ENCODE results near the gene CHRNB2.

Gene CHRNB2

DNA sequence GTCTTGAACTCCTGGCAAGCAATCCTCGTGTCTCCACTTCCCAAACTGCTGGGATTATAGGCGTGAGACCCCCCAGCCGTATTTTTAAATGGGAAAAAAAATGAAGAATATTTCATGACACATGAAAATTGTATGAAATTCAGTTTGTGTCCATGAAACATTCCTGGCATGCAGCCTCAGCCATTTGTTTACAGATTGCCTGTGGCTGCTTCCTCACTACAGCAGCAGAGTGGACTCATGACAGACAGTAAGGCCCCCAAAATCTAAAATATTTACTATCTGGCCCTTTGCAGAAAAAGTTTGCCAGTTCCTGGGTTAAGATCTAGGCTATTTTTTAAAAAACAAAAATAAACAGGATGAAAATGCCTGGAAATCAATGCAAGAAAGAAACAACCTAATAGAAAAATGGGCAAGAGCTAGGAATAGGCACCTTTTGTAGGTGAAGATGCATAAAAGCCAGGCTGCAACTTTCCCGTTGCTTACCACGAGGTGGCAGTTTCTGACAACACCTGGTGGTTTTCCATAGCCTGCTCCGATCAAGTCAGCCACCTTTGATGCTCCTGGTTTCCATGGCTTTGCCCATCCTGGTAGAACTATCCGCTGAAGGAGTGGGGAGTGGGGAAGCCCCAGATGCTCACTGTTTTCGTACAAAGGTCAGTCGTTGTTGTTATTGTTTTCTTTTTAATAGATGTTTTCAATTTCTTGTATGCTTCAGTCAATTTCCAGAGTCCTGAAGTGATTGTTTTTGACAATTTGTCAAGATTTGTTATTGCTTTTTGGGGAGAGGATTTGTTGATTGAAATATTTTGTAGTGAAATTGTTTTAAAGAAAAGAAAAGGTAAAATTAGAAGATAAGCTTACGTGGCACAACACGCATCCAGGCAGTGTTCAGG lies 33.4 kb upstream of the CHRNB2 start:
- Histone ChIP-seq H3K27ac (ENCODE audit: extremely low read depth, low read depth, low read length) (no peak overlapping the region), H3K4me3 (ENCODE audit: low read depth, low read length) (no peak overlapping the region), H3K36me3 (ENCODE audit: control insufficient read depth in 2 of 2, insufficient read depth in 1 of 2, low read length in 2 of 2) (no peaks in the 10 kb centered on the region), H3K9me3 (ENCODE audit: control insufficient read depth, insufficient read depth, low read depth, low read length) (no peaks in the 10 kb centered on the region), H3K4me1 (ENCODE audit: control insufficient read depth, insufficient read depth, low read length) (no peaks in the 10 kb centered on the region)
- POLR2A ChIA-PET, result no interaction called here
- CTCF ChIA-PET, result interaction anchor here (0.6 to 6.1 kb wide), 15 partner anchors 12 to 376 kb away, joined by 3 to 59 read pairs (median 4); no protein-coding TSS in a partner anchor
- TF ChIP-seq ZFHX2 (tag by site-specific recombination; conservative IDR thresholded peaks at IDR 0.05) (no peak), ZNF530 (tag by site-specific recombination; IDR thresholded peaks at IDR 0.05; ENCODE audit: low read depth) (no peak), ZNF621 (tag by site-specific recombination; IDR thresholded peaks at IDR 0.05) (no peak), ZNF473 (tag by site-specific recombination; IDR thresholded peaks at IDR 0.05) (no peak), IKZF3 (tag by site-specific recombination; IDR thresholded peaks at IDR 0.05) (no peak), OVOL3 (tag by site-specific recombination; IDR thresholded peaks at IDR 0.05) (no peak), ZNF48 (tag by site-specific recombination; IDR thresholded peaks at IDR 0.05) (no peak), ZNF514 (tag by site-specific recombination; IDR thresholded peaks at IDR 0.05) (no peak), ZNF248 (tag by site-specific recombination; IDR thresholded peaks at IDR 0.05) (no peak), ZNF184 (tag by site-specific recombination; IDR thresholded peaks at IDR 0.05) (no peak), ZNF391 (tag by site-specific recombination; IDR thresholded peaks at IDR 0.05; ENCODE audit: borderline replicate concordance, low read depth) (no peak), ZSCAN23 (tag by site-specific recombination; IDR thresholded peaks at IDR 0.05) (no peak), ZFP37 (tag by site-specific recombination; IDR thresholded peaks at IDR 0.05) (no peak), SALL2 (tag by site-specific recombination; IDR thresholded peaks at IDR 0.05; ENCODE audit: borderline replicate concordance) (no peak), ZNF121 (tag by site-specific recombination; IDR thresholded peaks at IDR 0.05) (no peak), ZNF660 (tag by site-specific recombination; IDR thresholded peaks at IDR 0.05) (0 out of 2 replicates have a peak, but pooled peaks have one; percentile 17), ZNF654 (tag by site-specific recombination; IDR thresholded peaks at IDR 0.05; ENCODE audit: low read depth) (peak; percentile 76), ZBTB21 (tag by site-specific recombination; IDR thresholded peaks at IDR 0.05) (no peak), ZSCAN16 (tag by site-specific recombination; IDR thresholded peaks at IDR 0.05) (no peak), ZNF16 (tag by site-specific recombination; IDR thresholded peaks at IDR 0.05; ENCODE audit: low read depth) (no peak), ZNF777 (tag by site-specific recombination; IDR thresholded peaks at IDR 0.05; ENCODE audit: borderline replicate concordance) (no peak), SCRT1 (tag by site-specific recombination; IDR thresholded peaks at IDR 0.05; ENCODE audit: borderline replicate concordance) (no peak), ZNF423 (tag by site-specific recombination; IDR thresholded peaks at IDR 0.05) (no peak), ZNF76 (tag by site-specific recombination; IDR thresholded peaks at IDR 0.05; ENCODE audit: borderline replicate concordance, low read depth) (no peak)
- TF ChIP-seq, protein P1, sequence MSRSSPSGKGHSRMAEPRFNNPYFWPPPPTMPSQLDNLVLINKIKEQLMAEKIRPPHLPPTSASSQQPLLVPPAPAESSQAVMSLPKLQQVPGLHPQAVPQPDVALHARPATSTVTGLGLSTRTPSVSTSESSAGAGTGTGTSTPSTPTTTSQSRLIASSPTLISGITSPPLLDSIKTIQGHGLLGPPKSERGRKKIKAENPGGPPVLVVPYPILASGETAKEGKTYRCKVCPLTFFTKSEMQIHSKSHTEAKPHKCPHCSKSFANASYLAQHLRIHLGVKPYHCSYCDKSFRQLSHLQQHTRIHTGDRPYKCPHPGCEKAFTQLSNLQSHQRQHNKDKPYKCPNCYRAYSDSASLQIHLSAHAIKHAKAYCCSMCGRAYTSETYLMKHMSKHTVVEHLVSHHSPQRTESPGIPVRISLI (tag by site-specific recombination; IDR thresholded peaks at IDR 0.05), result no peak
- TF ChIP-seq, protein P2, sequence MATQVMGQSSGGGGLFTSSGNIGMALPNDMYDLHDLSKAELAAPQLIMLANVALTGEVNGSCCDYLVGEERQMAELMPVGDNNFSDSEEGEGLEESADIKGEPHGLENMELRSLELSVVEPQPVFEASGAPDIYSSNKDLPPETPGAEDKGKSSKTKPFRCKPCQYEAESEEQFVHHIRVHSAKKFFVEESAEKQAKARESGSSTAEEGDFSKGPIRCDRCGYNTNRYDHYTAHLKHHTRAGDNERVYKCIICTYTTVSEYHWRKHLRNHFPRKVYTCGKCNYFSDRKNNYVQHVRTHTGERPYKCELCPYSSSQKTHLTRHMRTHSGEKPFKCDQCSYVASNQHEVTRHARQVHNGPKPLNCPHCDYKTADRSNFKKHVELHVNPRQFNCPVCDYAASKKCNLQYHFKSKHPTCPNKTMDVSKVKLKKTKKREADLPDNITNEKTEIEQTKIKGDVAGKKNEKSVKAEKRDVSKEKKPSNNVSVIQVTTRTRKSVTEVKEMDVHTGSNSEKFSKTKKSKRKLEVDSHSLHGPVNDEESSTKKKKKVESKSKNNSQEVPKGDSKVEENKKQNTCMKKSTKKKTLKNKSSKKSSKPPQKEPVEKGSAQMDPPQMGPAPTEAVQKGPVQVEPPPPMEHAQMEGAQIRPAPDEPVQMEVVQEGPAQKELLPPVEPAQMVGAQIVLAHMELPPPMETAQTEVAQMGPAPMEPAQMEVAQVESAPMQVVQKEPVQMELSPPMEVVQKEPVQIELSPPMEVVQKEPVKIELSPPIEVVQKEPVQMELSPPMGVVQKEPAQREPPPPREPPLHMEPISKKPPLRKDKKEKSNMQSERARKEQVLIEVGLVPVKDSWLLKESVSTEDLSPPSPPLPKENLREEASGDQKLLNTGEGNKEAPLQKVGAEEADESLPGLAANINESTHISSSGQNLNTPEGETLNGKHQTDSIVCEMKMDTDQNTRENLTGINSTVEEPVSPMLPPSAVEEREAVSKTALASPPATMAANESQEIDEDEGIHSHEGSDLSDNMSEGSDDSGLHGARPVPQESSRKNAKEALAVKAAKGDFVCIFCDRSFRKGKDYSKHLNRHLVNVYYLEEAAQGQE (tag by site-specific recombination; IDR thresholded peaks at IDR 0.05), result no peak
- TF ChIP-seq, protein P3, sequence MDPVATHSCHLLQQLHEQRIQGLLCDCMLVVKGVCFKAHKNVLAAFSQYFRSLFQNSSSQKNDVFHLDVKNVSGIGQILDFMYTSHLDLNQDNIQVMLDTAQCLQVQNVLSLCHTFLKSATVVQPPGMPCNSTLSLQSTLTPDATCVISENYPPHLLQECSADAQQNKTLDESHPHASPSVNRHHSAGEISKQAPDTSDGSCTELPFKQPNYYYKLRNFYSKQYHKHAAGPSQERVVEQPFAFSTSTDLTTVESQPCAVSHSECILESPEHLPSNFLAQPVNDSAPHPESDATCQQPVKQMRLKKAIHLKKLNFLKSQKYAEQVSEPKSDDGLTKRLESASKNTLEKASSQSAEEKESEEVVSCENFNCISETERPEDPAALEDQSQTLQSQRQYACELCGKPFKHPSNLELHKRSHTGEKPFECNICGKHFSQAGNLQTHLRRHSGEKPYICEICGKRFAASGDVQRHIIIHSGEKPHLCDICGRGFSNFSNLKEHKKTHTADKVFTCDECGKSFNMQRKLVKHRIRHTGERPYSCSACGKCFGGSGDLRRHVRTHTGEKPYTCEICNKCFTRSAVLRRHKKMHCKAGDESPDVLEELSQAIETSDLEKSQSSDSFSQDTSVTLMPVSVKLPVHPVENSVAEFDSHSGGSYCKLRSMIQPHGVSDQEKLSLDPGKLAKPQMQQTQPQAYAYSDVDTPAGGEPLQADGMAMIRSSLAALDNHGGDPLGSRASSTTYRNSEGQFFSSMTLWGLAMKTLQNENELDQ (tag by site-specific recombination; IDR thresholded peaks at IDR 0.05; ENCODE audit: low read depth), result no peak
- TF ChIP-seq, protein P4, sequence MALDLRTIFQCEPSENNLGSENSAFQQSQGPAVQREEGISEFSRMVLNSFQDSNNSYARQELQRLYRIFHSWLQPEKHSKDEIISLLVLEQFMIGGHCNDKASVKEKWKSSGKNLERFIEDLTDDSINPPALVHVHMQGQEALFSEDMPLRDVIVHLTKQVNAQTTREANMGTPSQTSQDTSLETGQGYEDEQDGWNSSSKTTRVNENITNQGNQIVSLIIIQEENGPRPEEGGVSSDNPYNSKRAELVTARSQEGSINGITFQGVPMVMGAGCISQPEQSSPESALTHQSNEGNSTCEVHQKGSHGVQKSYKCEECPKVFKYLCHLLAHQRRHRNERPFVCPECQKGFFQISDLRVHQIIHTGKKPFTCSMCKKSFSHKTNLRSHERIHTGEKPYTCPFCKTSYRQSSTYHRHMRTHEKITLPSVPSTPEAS (tag by site-specific recombination; IDR thresholded peaks at IDR 0.05), result no peak
- TF ChIP-seq, protein P5, sequence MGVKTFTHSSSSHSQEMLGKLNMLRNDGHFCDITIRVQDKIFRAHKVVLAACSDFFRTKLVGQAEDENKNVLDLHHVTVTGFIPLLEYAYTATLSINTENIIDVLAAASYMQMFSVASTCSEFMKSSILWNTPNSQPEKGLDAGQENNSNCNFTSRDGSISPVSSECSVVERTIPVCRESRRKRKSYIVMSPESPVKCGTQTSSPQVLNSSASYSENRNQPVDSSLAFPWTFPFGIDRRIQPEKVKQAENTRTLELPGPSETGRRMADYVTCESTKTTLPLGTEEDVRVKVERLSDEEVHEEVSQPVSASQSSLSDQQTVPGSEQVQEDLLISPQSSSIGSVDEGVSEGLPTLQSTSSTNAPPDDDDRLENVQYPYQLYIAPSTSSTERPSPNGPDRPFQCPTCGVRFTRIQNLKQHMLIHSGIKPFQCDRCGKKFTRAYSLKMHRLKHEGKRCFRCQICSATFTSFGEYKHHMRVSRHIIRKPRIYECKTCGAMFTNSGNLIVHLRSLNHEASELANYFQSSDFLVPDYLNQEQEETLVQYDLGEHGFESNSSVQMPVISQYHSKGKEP (tag by site-specific recombination; IDR thresholded peaks at IDR 0.05), result no peak

Measured in HEK293 (cell line).